Adipose tissue (tissue), 3 donors: Measurements from ENCODE around the gene ATP5PO. TPM values are rescaled to one million over a fixed set of nuclear protein-coding genes. Genes with fewer than 3 reads are reported as not detected.

Experiments used
- H3K27ac ChIP-seq: one replicate; pipeline ENCODE4 v1.5.1; 2013; ENCODE audit warnings: low read depth, low read length
- WGBS, 3 donors: extraction: QIAGEN DNeasy Blood & Tissue Kit; methylation state at CpG; one replicate each; pipeline ENCODE4 v1.1.7; 2013; 5-methylcytosine and 5-hydroxymethylcytosine counted together
- polyA plus RNA-seq, 3 donors: library from polyadenylated mRNA; stranded (reverse); fragments of 200-250 nt; gene quantifications; one replicate each; pipeline ENCODE4 v1.2.3, GENCODE V29; 2013
- donor health status: healthy with polysubstance abuse.
- donor health status: Bipolar disorder and iron deficiency.
- donor health status: healthy.

The ATP5PO gene
- polyA plus RNA-seq: 100 to 1,000 TPM; 144 to 356 (median 313) TPM

- 0 to 1% (median 1%) methylated on average over 45 of the region's 45 CpGs for WGBS, 3 donors
- H3K27ac ChIP-seq: no peak within 1 kb of the TSS
Measured at GRCh38 chr21:33915368-33916199, at the start of gene ATP5PO. Gene ATP5PO (minus strand): TSS chr21:33915804. CDS start chr21:33915763, 41 bp downstream.

- 83 to 92% (median 86%) methylated on average over 3 of the region's 3 CpGs for WGBS, 3 donors
- H3K27ac ChIP-seq: no peak overlapping the region
Measured at GRCh38 chr21:33964706-33965325, 49.2 kb upstream of the ATP5PO start.

DNA sequence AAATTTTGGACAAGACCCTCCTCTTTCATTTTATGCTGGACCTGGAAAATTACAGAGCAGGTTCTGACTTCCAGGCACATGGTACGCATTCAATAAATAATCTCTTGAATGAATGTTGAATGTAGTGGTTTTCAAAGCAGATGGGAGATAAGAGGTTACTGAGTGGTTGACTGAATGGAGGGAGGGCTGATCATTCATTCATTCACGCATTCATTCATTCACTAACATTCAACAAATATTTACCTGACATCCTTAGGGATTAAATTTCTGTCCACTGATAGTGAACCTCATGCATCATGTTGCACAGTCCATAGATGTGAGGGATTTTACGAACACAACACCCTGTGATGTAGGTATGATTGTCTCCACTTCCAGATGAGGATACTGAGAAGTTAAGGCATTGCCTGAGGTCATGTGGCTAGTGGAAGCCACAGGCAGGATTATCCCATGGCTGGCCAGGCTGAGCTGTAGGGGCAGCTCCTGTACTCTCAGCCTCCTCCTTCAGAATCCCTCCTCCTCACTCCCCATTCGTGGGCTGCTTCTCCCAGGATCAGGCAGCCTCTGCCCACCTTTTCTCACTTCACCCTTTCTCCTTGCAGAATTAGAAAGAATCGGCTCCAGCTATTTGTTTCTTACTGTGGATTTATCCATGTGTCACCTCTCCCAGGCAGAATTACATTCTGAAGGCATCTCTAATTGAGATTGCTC is 48.4 kb upstream of the ATP5PO start:
- WGBS, 3 donors: 68 to 87% (median 86%) methylated on average over 5 of the region's 5 CpGs

DNA sequence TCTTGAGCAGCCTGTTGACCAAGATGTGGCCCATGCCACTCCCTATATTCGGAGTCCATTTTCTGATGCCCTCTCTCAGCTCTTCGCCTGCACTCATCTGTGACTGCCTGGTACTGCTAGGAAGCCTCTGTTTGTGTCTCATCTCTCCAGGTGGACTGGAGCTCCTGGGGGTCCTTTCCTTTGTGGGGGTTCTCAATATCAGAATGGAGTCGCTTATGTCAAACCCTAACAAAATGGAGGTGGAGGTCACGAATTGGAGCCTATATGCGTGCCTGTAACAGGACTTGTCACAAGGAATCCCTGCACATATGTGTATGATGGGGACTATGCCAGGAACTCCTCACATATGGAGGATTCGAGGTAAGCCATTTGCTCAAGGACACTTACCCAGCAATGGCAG is 46.7 kb upstream of the ATP5PO start:
- WGBS, 3 donors: 87 to 97% (median 96%) methylated on average over 6 of the region's 6 CpGs
- no peak overlapping the region for H3K27ac ChIP-seq

More for the DNA sequence above, 48.4 kb upstream of the ATP5PO start:
- no peak overlapping the region for H3K27ac ChIP-seq

GRCh38 chr21:33961061-33961460 is 45.5 kb upstream of the ATP5PO start:
- 71 to 96% (median 80%) methylated on average over 6 of the region's 6 CpGs for WGBS, 3 donors
- H3K27ac ChIP-seq: no peak overlapping the region

DNA sequence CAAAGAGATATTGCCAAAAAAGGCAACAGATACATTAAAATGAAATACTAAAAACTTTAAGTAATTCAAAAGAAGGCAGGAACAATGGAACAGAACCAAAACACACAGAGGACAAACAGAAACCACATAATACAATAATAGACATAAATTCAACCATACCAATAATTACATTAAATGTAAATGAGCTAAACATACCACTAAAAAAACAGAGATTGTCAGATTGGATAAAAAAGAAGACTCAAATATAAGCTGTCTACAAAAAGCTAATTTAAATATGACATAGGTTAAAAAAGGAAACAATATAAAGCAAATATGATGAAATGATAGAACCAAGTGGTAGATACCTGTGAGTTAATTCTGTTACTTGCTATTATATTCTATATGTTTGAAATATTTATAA is 44.1 kb upstream of the ATP5PO start:
- no peak overlapping the region for H3K27ac ChIP-seq

GRCh38 chr21:33954395-33954794 is 38.8 kb upstream of the ATP5PO start:
- WGBS, 3 donors: 96 to 99% (median 96%) methylated on average over 2 of the region's 2 CpGs
- no peak overlapping the region for H3K27ac ChIP-seq

- 70 to 85% (median 70%) methylated on average over 8 of the region's 8 CpGs for WGBS, 3 donors
- H3K27ac ChIP-seq: no peak overlapping the region
Measured at GRCh38 chr21:33951276-33952178, 35.9 kb upstream of the ATP5PO start.

GRCh38 chr21:33950431-33951079 is 35.0 kb upstream of the ATP5PO start:
- no peak overlapping the region for H3K27ac ChIP-seq
- 83 to 95% (median 83%) methylated on average over 10 of the region's 10 CpGs for WGBS, 3 donors

DNA sequence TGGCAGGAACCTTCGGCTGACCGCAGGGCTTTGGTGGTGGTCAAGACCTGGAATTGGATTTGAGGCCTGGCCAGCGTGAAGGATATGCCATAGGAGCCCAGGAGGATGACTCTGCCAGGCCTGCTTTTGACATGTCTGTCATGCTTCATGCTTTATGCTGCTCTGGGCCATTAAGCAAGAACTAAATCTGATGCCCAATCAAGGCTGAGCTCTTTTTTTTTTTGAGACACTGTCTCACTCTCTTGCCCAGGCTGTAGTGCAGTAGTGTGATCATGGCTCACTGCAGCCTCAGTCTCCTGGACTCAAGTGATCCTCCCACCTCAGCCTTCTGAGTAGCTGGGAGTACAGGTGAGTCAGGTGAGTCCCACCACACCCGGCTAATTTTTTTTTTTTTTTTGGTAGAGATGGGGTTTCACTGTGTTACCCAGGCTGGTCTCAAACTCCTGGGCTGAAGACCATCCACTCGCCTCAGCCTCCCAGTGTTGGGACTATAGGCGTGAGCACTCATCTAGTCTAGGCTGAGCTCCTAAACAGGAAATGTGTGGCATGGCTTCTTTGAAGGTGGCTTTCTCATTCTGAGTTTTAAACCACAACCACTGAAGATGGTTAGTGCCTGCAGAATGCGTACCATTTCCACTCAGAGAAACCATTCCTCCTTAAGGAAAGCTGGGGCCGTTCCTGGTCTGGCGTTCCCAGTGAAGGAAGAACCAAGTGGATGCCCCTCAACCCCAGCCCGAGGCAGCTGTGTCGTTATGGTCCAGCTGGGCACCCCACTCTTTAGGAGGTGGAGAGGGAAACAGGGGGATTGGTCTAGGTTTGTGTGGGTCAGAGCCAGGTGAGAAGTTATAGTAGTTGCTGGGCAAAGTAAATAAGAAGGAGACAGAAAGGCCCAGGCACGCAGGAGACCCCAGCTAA is 34.2 kb upstream of the ATP5PO start:
- 85 to 90% (median 86%) methylated on average over 12 of the region's 12 CpGs for WGBS, 3 donors
- H3K27ac ChIP-seq: no peak overlapping the region

DNA sequence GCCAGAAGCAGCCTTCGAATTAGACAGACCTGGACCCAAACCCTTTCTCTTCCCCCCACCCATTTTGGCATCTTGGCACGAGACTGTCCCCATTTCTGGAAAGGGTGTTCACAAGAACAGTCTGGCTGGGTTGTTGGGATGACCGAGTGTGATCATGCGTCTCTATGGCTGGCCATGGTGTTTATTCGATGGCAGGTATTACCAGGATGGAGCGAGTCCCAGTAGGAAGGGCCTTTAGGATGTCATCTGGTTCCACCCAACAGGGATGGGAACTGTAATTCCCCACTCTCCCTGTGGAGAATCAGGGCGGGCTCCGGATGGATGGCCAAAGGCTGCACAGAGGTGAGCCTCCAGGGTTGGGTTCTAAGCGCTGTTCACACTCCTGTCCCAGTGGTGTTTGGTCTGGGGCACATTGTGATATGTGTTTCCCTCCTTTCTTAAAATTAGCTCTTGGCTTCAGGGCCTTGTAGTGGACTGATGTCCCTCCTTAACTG is 33.4 kb upstream of the ATP5PO start:
- 79 to 91% (median 83%) methylated on average over 9 of the region's 9 CpGs for WGBS, 3 donors
- H3K27ac ChIP-seq: no peak overlapping the region

GRCh38 chr21:33948096-33948950 is 32.7 kb upstream of the ATP5PO start:
- no peak overlapping the region for H3K27ac ChIP-seq
- 46 to 52% (median 48%) methylated on average over 17 of the region's 17 CpGs for WGBS, 3 donors

GRCh38 chr21:33947451-33948095 is 32.0 kb upstream of the ATP5PO start:
- 29 to 31% (median 29%) methylated on average over 9 of the region's 9 CpGs for WGBS, 3 donors
- no peak overlapping the region for H3K27ac ChIP-seq

DNA sequence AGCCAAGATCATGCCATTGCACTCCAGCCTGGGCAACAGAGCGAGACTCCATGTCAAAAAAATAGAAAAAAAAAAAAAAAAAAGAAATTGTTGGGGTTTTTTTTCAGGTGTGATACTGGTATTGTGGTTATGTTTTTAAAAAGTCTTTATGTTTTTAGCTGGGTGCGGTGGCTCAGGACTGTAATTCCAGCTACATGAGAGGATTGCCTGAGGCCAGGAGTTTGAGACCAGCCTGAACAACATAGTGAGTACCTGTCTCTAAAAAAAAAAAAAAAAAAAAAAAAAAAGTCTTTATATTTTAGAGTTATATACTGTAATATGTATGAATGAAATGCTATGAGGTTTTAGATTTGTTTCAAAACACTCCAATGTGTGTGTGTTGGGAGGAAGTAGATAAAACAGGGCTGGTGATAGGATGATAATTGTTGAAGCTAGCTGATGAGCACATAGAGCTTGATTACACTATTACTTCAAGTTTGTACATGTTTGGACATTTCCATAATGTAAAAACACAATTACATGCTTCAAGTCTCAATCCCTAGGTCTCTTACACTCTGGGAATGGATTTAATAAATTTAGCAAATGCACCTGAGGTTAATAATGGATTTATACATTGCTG is 30.2 kb upstream of the ATP5PO start:
- no peak overlapping the region for H3K27ac ChIP-seq
- 87 to 98% (median 96%) methylated on average over 2 of the region's 2 CpGs for WGBS, 3 donors

DNA sequence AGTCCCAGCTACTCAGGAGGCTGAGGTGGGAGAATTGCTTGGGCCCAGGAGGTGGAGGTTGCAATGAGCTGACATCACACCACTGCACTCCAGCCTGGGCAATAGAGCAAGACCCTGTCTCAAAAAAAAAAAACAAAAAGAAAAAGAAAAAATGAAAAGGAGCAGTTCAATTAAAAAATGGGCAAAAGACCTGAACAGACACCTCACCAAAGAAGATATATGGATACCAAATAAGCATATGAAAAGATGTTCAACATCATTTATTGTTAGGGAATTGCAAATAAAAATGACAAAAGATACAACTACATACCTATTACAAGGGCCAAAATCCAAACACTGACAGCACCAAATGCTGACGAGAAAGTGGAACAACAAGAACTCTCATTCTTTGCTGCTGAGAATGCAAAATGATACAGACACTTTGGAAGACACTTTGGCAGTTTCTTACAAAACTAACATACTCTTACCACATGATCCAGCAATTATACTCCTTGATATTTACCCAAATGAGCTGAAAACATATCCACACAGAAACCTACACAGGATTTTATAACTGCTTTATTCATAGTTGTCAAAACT is 28.7 kb upstream of the ATP5PO start:
- H3K27ac ChIP-seq: no peak overlapping the region
- WGBS, 3 donors: 93 to 100% (median 93%) methylated on average over 1 of the region's 1 CpG
